ENCODE results near the gene COA7. TPM values are rescaled to one million over a fixed set of nuclear protein-coding genes. Genes with fewer than 3 reads are reported as not detected.
"Not testable (repeated sequence)": the region's sequence is repeated elsewhere in the genome, so short reads cannot be mapped to it uniquely, and the experiment has no call there.

COA7 gene
- total and polyA plus RNA-seq, 2 experiments from 2014 or later: 8.9 to 19.0 TPM

GRCh38 chr1:52738148-52738547, 40.0 kb upstream of the COA7 start:
- TF ChIP-seq CTCF (IDR thresholded peaks at IDR 0.05; ENCODE audit: poor library complexity) (no peak), EZH2 (IDR thresholded peaks at IDR 0.05; ENCODE audit: borderline replicate concordance) (no peak), EZH2phosphoT487 (IDR thresholded peaks at IDR 0.05; ENCODE audit: low read depth, severe bottlenecking, unreplicated experiment) (no peak)
- Histone ChIP-seq H3K9me2 (replicated peaks; ENCODE audit: insufficient read depth) (no peaks in the 10 kb centered on the region), H4K20me1 (ENCODE audit: insufficient read depth, poor library complexity, severe bottlenecking) (peaks cover 12% of the 10 kb centered on the region), H3K9me3 (ENCODE audit: low read depth) (no peaks in the 10 kb centered on the region), H3K4me2 (no peak overlapping the region), H3K79me2 (peaks cover 89% of the 10 kb centered on the region), H3K27me3 (no peaks in the 10 kb centered on the region), H3K4me3 (no peak overlapping the region), H3K27ac (no peak overlapping the region), H2AFZ (no peak overlapping the region), H3K4me1 (ENCODE audit: insufficient read depth) (no peaks in the 10 kb centered on the region), H3K36me3 (replicated peaks; ENCODE audit: insufficient read depth, low read depth) (no peaks in the 10 kb centered on the region)
- DNase-seq (ENCODE audit: low spot score): no peak
- WGBS (ENCODE audit: low lambda C conversion rate, missing lambda C conversion rate): 88% methylated on average over 5 of the region's 5 CpGs

- not testable (repeated sequence) for H3K27me3 ChIP-seq; H3K4me3 ChIP-seq; H3K9me3 ChIP-seq (ENCODE audit: low read depth); H3K4me1 ChIP-seq (ENCODE audit: insufficient read depth); H3K27ac ChIP-seq; H2AFZ ChIP-seq; H3K4me2 ChIP-seq; H4K20me1 ChIP-seq (ENCODE audit: insufficient read depth, poor library complexity, severe bottlenecking); H3K36me3 ChIP-seq (replicated peaks; ENCODE audit: insufficient read depth, low read depth); DNase-seq (ENCODE audit: low spot score); H3K9me2 ChIP-seq (replicated peaks; ENCODE audit: insufficient read depth)
- 100% methylated on average over 9 of the region's 9 CpGs for WGBS (ENCODE audit: low lambda C conversion rate, missing lambda C conversion rate)
- H3K79me2 ChIP-seq: peaks cover 95% of the 10 kb centered on the region
These were observed 37.2 kb upstream of the COA7 start for GRCh38 chr1:52735371-52735770.

- H3K4me3 ChIP-seq: no peak overlapping the region
- H3K9me3 ChIP-seq (ENCODE audit: low read depth): no peaks in the 10 kb centered on the region
- no peaks in the 10 kb centered on the region for H3K36me3 ChIP-seq (replicated peaks; ENCODE audit: insufficient read depth, low read depth)
- no peaks in the 10 kb centered on the region for H3K4me1 ChIP-seq (ENCODE audit: insufficient read depth)
- H4K20me1 ChIP-seq (ENCODE audit: insufficient read depth, poor library complexity, severe bottlenecking): peaks cover 13% of the 10 kb centered on the region
- H3K27me3 ChIP-seq: no peaks in the 10 kb centered on the region
- TF ChIP-seq EZH2phosphoT487 (IDR thresholded peaks at IDR 0.05; ENCODE audit: low read depth, severe bottlenecking, unreplicated experiment) (no peak), EZH2 (IDR thresholded peaks at IDR 0.05; ENCODE audit: borderline replicate concordance) (no peak), CTCF (IDR thresholded peaks at IDR 0.05; ENCODE audit: poor library complexity) (no peak)
- WGBS (ENCODE audit: low lambda C conversion rate, missing lambda C conversion rate): 94% methylated on average over 3 of the region's 3 CpGs
- no peak overlapping the region for H3K4me2 ChIP-seq
- peaks cover 95% of the 10 kb centered on the region for H3K79me2 ChIP-seq
- no peaks in the 10 kb centered on the region for H3K9me2 ChIP-seq (replicated peaks; ENCODE audit: insufficient read depth)
- H2AFZ ChIP-seq: no peak overlapping the region
- no peak for DNase-seq (ENCODE audit: low spot score)
- no peak overlapping the region for H3K27ac ChIP-seq
These were observed 35.2 kb upstream of the COA7 start for GRCh38 chr1:52733368-52733767.

- Histone ChIP-seq H3K27ac (no peak overlapping the region), H3K27me3 (no peaks in the 10 kb centered on the region), H3K9me2 (replicated peaks; ENCODE audit: insufficient read depth) (no peaks in the 10 kb centered on the region), H2AFZ (no peak overlapping the region), H3K36me3 (replicated peaks; ENCODE audit: insufficient read depth, low read depth) (no peaks in the 10 kb centered on the region), H3K4me3 (no peak overlapping the region), H3K79me2 (peaks cover 67% of the 10 kb centered on the region), H3K4me2 (peak overlapping the region; percentile 86), H4K20me1 (ENCODE audit: insufficient read depth, poor library complexity, severe bottlenecking) (peaks cover 22% of the 10 kb centered on the region), H3K9me3 (ENCODE audit: low read depth) (no peaks in the 10 kb centered on the region), H3K4me1 (ENCODE audit: insufficient read depth) (peaks cover 7% of the 10 kb centered on the region)
- no peak for DNase-seq (ENCODE audit: low spot score)
- 77% methylated on average over 6 of the region's 6 CpGs for WGBS (ENCODE audit: low lambda C conversion rate, missing lambda C conversion rate)
- TF ChIP-seq EZH2 (IDR thresholded peaks at IDR 0.05; ENCODE audit: borderline replicate concordance) (no peak), CTCF (IDR thresholded peaks at IDR 0.05; ENCODE audit: poor library complexity) (no peak), EZH2phosphoT487 (IDR thresholded peaks at IDR 0.05; ENCODE audit: low read depth, severe bottlenecking, unreplicated experiment) (no peak)
These were observed 30.0 kb upstream of the COA7 start for GRCh38 chr1:52727956-52728656.

All from hepatocyte (in vitro differentiated cells).